NCI-H446 treated with DMSO at 0.1 percent for 48 hours (cell line): ENCODE data around the gene MAGI2.

Experiments
- DNase-seq: peaks from one replicate; lab custom pipeline; 2025; lab: John Stamatoyannopoulos, UW

Gene MAGI2

DNA sequence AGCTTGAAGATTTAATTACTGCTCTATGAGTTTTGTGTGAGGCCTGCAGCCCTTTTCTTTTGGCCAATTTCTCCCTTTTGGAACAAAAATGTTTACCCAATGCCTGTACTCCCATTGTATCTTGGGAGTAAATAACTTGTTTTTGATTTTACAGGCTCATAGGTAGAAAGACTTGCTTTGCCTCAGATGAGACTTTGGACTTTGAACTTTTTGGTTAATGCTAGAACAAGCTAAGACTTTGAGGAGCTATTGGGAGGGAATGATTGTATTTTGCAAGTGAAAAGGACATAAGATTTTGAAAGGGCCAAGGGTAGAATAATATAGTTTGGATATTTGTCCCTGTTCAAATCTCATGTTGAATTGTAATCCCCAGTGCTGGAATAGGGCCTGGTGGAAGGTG is 152.0 kb downstream of the MAGI2 start:
- no peak for DNase-seq

GRCh38 chr7:79300573-79300972 is 152.9 kb downstream of the MAGI2 start:
- DNase-seq, result no peak

- DNase-seq, result no peak
Observed at GRCh38 chr7:79298145-79298760, 155.2 kb downstream of the MAGI2 start.

- DNase-seq, result no peak
Observed at GRCh38 chr7:79296553-79297320, 156.7 kb downstream of the MAGI2 start.

DNA sequence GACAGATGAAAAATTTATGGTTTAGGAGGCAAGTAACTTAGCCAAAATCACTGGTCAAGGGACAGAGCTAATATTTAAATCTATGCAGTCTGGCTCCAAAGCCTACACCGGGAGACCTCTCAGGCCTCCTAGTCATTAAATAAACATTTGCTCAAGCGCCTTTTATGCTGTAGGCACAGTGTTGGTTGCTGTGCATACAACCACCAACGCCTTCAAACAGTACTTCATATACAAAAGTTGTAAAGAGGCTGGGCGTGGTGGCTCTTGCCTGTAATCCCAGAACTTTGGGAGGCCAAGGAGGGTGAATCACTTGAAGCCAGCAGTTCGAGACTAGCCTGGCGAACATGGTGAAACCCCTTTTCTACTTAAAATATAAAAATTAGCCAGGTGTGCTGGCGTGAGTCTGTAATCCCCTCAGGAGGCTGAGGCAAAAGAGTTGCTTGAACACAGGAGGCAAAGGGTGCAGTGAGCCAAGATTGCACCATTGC is 159.8 kb downstream of the MAGI2 start:
- DNase-seq, result no peak

DNA sequence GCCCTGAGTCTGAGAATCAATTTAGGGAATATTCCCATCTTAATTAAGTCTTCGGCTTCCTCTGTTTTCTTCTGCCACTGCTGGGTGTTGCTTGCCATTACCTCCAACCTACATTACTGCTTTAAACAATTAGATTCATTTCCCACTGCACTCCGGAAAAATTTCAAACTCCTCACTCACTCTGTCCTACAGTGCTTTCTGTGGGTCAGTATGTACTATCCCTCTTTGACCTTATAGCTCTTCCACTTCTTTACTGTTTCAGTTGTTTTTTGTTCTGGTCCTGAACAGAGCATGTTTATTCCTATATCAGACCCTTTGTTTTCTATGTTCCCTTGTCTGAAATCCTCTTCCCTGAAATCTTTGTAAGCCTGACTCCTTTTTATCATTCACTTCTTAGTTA is 160.6 kb downstream of the MAGI2 start:
- DNase-seq, result no peak

GRCh38 chr7:79291498-79291865 is 162.0 kb downstream of the MAGI2 start:
- no peak for DNase-seq

GRCh38 chr7:79290841-79291497 is 162.5 kb downstream of the MAGI2 start:
- DNase-seq, result no peak

- no peak for DNase-seq
Observed at GRCh38 chr7:79290398-79290797, 163.1 kb downstream of the MAGI2 start.

DNA sequence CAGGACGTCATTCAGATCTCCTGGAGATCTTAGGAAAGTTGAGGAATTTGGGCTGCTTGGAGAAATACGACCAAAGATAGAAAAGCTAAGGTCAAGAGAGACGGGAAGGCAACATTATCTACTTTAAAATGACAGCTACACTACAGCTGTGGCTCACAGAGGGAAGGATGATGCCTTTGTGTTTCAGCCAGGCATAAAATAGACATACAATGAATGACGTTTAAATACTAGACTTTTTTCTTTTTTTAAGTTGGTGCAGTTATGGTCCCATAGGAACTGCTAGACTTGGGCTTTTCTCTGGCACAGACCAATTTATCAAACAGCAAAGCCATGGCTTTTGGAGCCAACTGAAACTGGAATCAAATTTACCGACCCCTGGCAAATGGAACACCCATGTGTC is 164.8 kb downstream of the MAGI2 start:
- DNase-seq, result no peak

DNA sequence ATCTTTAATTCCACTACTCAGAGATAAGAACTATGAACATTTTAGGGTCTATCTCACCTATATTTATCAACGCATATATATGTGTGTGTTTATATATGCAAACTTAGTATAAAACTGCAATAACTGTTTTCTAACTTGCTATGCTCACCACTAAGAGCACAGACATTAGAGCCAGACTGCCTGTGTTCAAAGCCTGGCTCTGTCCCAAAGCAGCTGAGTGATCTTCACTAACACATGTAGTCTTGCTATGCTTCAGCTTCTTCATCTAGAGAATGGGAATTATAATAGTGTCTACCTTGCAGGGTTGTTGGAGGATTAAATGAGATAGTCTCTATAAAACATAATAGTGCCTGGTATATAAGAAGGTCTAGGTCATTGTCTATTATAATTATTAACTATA is 165.5 kb downstream of the MAGI2 start:
- DNase-seq, result no peak

GRCh38 chr7:79286181-79286580 is 167.3 kb downstream of the MAGI2 start:
- DNase-seq, result no peak

- no peak for DNase-seq
Observed at GRCh38 chr7:79285756-79286155, 167.7 kb downstream of the MAGI2 start.

DNA sequence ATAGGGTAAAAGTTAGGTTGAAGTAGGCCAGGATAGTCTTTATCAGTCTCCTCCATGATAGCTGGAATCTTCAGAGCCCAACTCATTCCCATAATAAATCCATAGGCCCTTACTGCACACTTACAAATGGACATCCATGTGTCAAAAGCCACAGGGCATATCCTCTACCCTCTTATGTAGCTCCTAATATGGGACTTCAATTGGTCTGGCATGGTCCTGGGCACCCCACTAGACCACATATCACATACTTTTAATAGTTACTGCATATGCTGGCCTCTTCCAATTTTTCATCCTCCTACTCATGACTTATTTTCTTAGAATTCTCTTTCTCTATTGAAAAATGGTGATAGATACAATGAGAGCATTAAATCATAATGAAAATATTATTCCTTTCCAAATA is 169.3 kb downstream of the MAGI2 start:
- no peak for DNase-seq

- no peak for DNase-seq
Observed at GRCh38 chr7:79282882-79283602, 170.4 kb downstream of the MAGI2 start.

DNA sequence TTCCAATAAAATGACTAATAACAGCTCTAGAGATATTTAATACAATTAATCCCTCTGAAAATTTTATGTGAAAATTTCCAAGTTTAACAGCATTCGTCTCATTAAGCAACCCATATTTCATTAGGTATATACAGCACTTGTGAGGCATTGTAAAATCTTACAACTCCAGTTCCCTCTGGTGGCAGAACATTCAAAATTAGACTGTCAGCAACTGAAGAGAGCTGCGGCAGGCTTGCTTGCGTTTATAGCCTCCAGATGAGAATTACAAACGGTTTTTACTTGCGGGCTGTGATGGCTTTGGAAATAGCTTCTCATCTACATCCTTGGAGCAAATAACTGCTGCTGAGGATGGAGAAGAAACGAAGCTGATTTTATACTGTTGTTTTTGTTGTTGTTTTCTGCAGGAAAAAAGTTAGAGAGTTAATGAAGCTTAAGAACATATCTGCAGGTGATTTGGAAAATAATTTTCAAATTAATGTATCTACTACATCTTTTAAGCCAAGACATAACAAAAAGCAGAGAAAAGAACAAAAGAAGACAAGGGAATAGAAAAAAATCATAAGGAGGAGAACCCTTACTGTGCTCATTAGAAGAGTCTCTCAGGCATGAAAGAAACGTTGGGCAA is 171.3 kb downstream of the MAGI2 start:
- DNase-seq, result no peak

DNA sequence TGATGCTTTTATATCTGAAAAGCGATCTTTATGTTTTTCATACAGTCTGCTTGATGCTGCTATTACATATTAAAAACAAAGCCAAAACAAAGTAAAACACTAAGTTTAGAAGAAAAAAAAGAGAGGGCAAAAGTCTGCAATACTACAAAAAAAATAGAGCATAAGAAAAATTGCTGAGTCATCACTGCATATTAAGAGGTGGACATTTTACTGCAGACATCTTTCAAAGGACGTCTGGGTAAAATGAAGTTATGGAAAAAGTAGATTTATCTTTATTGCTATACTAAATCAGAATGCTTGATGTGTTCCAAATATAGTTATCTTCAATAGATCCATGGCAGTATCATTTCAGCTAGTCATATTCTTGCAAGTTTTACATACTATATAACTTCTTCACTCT is 172.0 kb downstream of the MAGI2 start:
- no peak for DNase-seq

DNA sequence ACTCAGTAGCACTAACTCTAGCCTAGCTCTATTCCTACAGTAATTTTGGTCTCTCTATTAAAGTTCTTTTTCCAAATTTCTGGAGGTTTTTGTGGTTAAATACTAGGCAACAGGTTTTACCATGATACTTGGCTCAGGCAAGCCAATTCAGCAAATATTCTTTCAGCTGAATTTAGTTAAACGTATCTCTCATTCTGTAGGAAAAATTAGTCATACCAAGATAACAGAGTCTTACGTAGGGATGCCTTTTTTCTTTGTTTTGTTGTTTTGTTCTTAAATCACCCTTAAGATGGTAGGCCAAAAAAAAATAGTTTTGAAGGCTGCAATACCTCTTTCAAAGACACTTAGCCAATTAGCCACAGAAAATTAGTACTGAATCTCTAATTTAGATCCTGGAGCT is 180.5 kb downstream of the MAGI2 start:
- DNase-seq, result no peak

DNA sequence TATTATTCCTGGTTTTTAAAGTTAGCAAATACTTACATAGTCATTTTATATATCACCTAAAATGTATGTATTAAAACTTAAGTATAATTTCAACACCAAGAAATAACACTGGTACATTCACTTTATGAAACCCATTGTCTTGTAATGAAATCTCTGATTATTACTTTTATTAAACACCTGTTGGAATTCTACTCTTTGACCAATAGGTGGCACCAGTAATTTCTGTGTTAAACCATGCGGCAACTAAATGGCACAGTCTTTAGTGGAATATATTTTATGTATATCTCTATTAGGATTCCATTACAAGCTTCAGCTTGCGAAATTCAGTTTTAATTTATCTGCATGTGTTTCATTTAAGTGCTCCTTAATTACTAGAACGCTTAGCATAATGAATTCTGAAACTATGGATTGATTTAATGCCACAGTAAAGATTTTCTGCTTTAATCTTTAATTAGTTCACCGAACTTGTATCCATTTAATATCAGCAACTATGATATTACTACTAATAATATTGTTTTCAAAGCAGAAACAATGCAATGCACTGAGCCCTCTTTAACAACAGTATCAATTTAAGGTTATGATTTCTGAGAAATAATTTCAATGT is 181.3 kb downstream of the MAGI2 start:
- DNase-seq, result no peak

- DNase-seq, result no peak
Observed at GRCh38 chr7:79268730-79269129, 184.7 kb downstream of the MAGI2 start.

- DNase-seq, result no peak
Observed at GRCh38 chr7:79258826-79259225, 194.6 kb downstream of the MAGI2 start.

DNA sequence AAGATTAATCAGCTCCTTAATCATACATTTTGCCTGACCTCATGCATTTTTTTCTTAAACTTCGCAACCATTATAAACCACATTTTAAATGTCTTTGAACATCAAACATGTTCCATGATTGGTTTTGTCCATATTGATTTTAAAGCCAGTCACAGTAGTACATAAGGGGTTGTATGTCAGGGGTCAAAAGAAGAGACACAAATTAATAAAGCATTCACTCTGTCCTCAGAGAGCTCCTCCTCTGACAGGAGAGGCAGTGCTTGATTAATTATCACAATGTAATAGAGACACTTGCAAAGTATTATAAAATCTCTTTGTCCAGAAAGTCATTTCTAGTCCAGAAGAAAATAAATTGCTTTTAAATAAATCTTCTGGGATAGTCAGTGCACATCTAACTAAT is 195.5 kb downstream of the MAGI2 start:
- no peak for DNase-seq
